ENCODE results near the gene PRR22. TPM values are rescaled to one million over a fixed set of nuclear protein-coding genes. Genes with fewer than 3 reads are reported as not detected.

PRR22 gene
- total and polyA plus RNA-seq, 2 donors (not counting 1 experiment from before 2014, with no cell fraction given): 3.4 to 5.6 TPM

- DNase-seq (no peak), ATAC-seq (ENCODE audit: low read depth) (no peak)
- Histone ChIP-seq H3K27ac (ENCODE audit: low read length in 2 of 2) (no peak overlapping the region), H3K9ac (ENCODE audit: low read length) (no peak overlapping the region), H4K20me1 (ENCODE audit: control insufficient read depth, insufficient read depth, low read length, poor library complexity, severe bottlenecking) (no peaks in the 10 kb centered on the region), H3K27me3 (replicated peaks in 1 of 4; ENCODE audit: control extremely low read depth in 1 of 4, control insufficient read depth in 3 of 4, insufficient read depth in 4 of 4, low read length in 3 of 4) (peaks cover 0 to 2% (median 0%) of the 10 kb centered on the region in 4 experiments), H3K4me1 (ENCODE audit: control insufficient read depth in 2 of 2, insufficient read depth in 2 of 2, low read length in 2 of 2) (no peaks in the 10 kb centered on the region), H3K4me3 (ENCODE audit: control extremely low read depth in 1 of 5, extremely low read depth in 1 of 5, insufficient read depth in 1 of 5, low read depth in 2 of 5, low read length in 4 of 5) (no peak overlapping the region), H2AFZ (ENCODE audit: insufficient read depth, low read depth, low read length, poor library complexity, severe bottlenecking) (no peak overlapping the region), H3K79me2 (ENCODE audit: control insufficient read depth, insufficient read depth, low read length) (no peaks in the 10 kb centered on the region), H3K36me3 (replicated peaks in 1 of 2; ENCODE audit: control extremely low read depth in 1 of 2, control insufficient read depth in 1 of 2, extremely low read depth in 1 of 2, insufficient read depth in 2 of 2, low read length in 1 of 2) (no peaks in the 10 kb centered on the region), H3K4me2 (replicated peaks; ENCODE audit: low read depth, low read length, poor library complexity, severe bottlenecking) (no peak overlapping the region), H3K9me3 (ENCODE audit: control extremely low read depth in 1 of 3, control insufficient read depth in 2 of 3, insufficient read depth in 1 of 3, low read length in 2 of 3) (peaks cover 0 to 4% (median 0%) of the 10 kb centered on the region in 3 donors)
- POLR2A ChIA-PET: interaction anchor here (0.7 kb wide), 1 partner anchor 82 kb away, joined by 12 read pairs; no protein-coding TSS in a partner anchor
- intact Hi-C loops (cut with micrococcal nuclease): no loop called here
- TF ChIP-seq EZH2 (IDR thresholded peaks at IDR 0.05; ENCODE audit: borderline replicate concordance, insufficient read depth, low read depth, low read length, poor library complexity, severe bottlenecking): no peak
- TF ChIP-seq, protein P1, sequence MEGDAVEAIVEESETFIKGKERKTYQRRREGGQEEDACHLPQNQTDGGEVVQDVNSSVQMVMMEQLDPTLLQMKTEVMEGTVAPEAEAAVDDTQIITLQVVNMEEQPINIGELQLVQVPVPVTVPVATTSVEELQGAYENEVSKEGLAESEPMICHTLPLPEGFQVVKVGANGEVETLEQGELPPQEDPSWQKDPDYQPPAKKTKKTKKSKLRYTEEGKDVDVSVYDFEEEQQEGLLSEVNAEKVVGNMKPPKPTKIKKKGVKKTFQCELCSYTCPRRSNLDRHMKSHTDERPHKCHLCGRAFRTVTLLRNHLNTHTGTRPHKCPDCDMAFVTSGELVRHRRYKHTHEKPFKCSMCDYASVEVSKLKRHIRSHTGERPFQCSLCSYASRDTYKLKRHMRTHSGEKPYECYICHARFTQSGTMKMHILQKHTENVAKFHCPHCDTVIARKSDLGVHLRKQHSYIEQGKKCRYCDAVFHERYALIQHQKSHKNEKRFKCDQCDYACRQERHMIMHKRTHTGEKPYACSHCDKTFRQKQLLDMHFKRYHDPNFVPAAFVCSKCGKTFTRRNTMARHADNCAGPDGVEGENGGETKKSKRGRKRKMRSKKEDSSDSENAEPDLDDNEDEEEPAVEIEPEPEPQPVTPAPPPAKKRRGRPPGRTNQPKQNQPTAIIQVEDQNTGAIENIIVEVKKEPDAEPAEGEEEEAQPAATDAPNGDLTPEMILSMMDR (IDR thresholded peaks at IDR 0.05): no peak
- Mint-ChIP-seq H3K9me3 (ENCODE audit: insufficient read depth) (no peaks in the 10 kb centered on the region), H3K4me1 (peaks cover 2% of the 10 kb centered on the region), H3K27ac (no peak overlapping the region), H3K27me3 (no peaks in the 10 kb centered on the region), H3K4me3 (no peak overlapping the region)
- CTCF ChIA-PET: no interaction called here
- WGBS (ENCODE audit: insufficient coverage): 89% methylated on average over 16 of the region's 19 CpGs
Observed at GRCh38 chr19:5772416-5772815, 12.1 kb downstream of the PRR22 start.

GRCh38 chr19:5767949-5768348, 16.6 kb downstream of the PRR22 start:
- H3K27ac ChIP-seq (ENCODE audit: low read length in 2 of 2): no peak overlapping the region
- no peak for DNase-seq
- ChIA-PET POLR2A (no interaction called here), CTCF (no interaction called here)
- no peak for ATAC-seq (ENCODE audit: low read depth)
- H3K4me2 ChIP-seq (replicated peaks; ENCODE audit: low read depth, low read length, poor library complexity, severe bottlenecking): no peak overlapping the region
- Mint-ChIP-seq H3K4me1 (peaks cover 2% of the 10 kb centered on the region), H3K27ac (no peak overlapping the region), H3K27me3 (no peaks in the 10 kb centered on the region), H3K4me3 (no peak overlapping the region), H3K9me3 (ENCODE audit: insufficient read depth) (no peaks in the 10 kb centered on the region)
- 97% methylated on average over 6 of the region's 10 CpGs for WGBS (ENCODE audit: insufficient coverage)
- TF ChIP-seq, protein P1 (IDR thresholded peaks at IDR 0.05): no peak
- no peak for TF ChIP-seq EZH2 (IDR thresholded peaks at IDR 0.05; ENCODE audit: borderline replicate concordance, insufficient read depth, low read depth, low read length, poor library complexity, severe bottlenecking)
- no peaks in the 10 kb centered on the region for H3K36me3 ChIP-seq (replicated peaks in 1 of 2; ENCODE audit: control extremely low read depth in 1 of 2, control insufficient read depth in 1 of 2, extremely low read depth in 1 of 2, insufficient read depth in 2 of 2, low read length in 1 of 2)
- intact Hi-C loops (cut with micrococcal nuclease): no loop called here
- H3K9ac ChIP-seq (ENCODE audit: low read length): no peak overlapping the region
- no peaks in the 10 kb centered on the region for H4K20me1 ChIP-seq (ENCODE audit: control insufficient read depth, insufficient read depth, low read length, poor library complexity, severe bottlenecking)
- peaks cover 0 to 4% (median 0%) of the 10 kb centered on the region in 3 donors for H3K9me3 ChIP-seq (ENCODE audit: control extremely low read depth in 1 of 3, control insufficient read depth in 2 of 3, insufficient read depth in 1 of 3, low read length in 2 of 3)
- no peak overlapping the region for H3K4me3 ChIP-seq (ENCODE audit: control extremely low read depth in 1 of 5, extremely low read depth in 1 of 5, insufficient read depth in 1 of 5, low read depth in 2 of 5, low read length in 4 of 5)
- H3K79me2 ChIP-seq (ENCODE audit: control insufficient read depth, insufficient read depth, low read length): no peaks in the 10 kb centered on the region
- H2AFZ ChIP-seq (ENCODE audit: insufficient read depth, low read depth, low read length, poor library complexity, severe bottlenecking): no peak overlapping the region
- H3K4me1 ChIP-seq (ENCODE audit: control insufficient read depth in 2 of 2, insufficient read depth in 2 of 2, low read length in 2 of 2): no peaks in the 10 kb centered on the region
- H3K27me3 ChIP-seq (replicated peaks in 1 of 4; ENCODE audit: control extremely low read depth in 1 of 4, control insufficient read depth in 3 of 4, insufficient read depth in 4 of 4, low read length in 3 of 4): no peaks in the 10 kb centered on the region
